ENCODE data around the gene FAM131B. TPM values are rescaled to one million over a fixed set of nuclear protein-coding genes. Genes with fewer than 3 reads are reported as not detected.

The FAM131B gene
- total and polyA plus RNA-seq, 2 of the 8 experiments (the other 6 are each of a cell fraction or from before 2014, with no cell fraction given), result 23.1 to 38.2 TPM

- TF ChIP-seq, protein P1, sequence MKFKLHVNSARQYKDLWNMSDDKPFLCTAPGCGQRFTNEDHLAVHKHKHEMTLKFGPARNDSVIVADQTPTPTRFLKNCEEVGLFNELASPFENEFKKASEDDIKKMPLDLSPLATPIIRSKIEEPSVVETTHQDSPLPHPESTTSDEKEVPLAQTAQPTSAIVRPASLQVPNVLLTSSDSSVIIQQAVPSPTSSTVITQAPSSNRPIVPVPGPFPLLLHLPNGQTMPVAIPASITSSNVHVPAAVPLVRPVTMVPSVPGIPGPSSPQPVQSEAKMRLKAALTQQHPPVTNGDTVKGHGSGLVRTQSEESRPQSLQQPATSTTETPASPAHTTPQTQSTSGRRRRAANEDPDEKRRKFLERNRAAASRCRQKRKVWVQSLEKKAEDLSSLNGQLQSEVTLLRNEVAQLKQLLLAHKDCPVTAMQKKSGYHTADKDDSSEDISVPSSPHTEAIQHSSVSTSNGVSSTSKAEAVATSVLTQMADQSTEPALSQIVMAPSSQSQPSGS (IDR thresholded peaks at IDR 0.05; ENCODE audit: low read length), result no peak
- TF ChIP-seq RAD21 (IDR thresholded peaks at IDR 0.05 in 1 of 2, conservative IDR thresholded peaks at IDR 0.05 in 1 of 2; ENCODE audit: low read depth in 2 of 2, low read length in 2 of 2), result no peak
- no peak for TF ChIP-seq CHD2 (IDR thresholded peaks at IDR 0.05; ENCODE audit: low read length)
- TF ChIP-seq CBX8 (IDR thresholded peaks at IDR 0.05; ENCODE audit: borderline replicate concordance, low read depth, low read length), result no peak
- TF ChIP-seq CREB1 (IDR thresholded peaks at IDR 0.05), result no peak
- TF ChIP-seq MAX (IDR thresholded peaks at IDR 0.05), result no peak
- no peak for TF ChIP-seq RXRA (IDR thresholded peaks at IDR 0.05; ENCODE audit: insufficient read depth, low read depth, low read length)
- TF ChIP-seq SIX5 (IDR thresholded peaks at IDR 0.05; ENCODE audit: low read depth, low read length), result no peak
- TF ChIP-seq EP300 (IDR thresholded peaks at IDR 0.05; ENCODE audit: borderline replicate concordance in 1 of 2, low read depth in 2 of 2, low read length in 2 of 2), result no peak
- TF ChIP-seq RBBP5 (IDR thresholded peaks at IDR 0.05; ENCODE audit: borderline replicate concordance, low read depth, low read length), result no peak
These were observed 20.5 kb upstream of the FAM131B start (continued) for GRCh38 chr7:143382791-143383641.
